Transverse colon (tissue), 3 donors: ENCODE measurements around the gene NLRC3.

Source experiments
- CTCF ChIP-seq, 5 experiments: fragments of 200-600 bp in 3 of 5; fragments of 450-650 bp in 2 of 5; sonication (generic) in 3 of 5; IDR thresholded peaks; 1 replicate in 2 of 5; 2 replicates in 3 of 5; pipeline ENCODE4 v1.5.1; 2016 to 2017; ENCODE audit warnings: antibody characterized with exemption in 5 of 5, inconsistent platforms in 3 of 5, mild to moderate bottlenecking in 2 of 5, moderate library complexity in 1 of 5
- EP300 ChIP-seq: sonication (generic); formaldehyde crosslinking; IDR thresholded peaks from one replicate; pipeline ENCODE4 v1.6.1; 2017; ENCODE audit warnings: antibody characterized with exemption, low read depth
- POLR2A ChIP-seq: fragments of 450-650 bp; IDR thresholded peaks from one replicate; pipeline ENCODE4 v1.6.1; 2016; ENCODE audit warnings: antibody characterized with exemption, mild to moderate bottlenecking, moderate library complexity

GRCh38 chr16:3612510-3613466, 35.6 kb upstream of the NLRC3 start:
- TF ChIP-seq CTCF (IDR thresholded peaks at IDR 0.05) (no peak), EP300 (no peak), POLR2A (no peak)
